Measurements from ENCODE around the gene GINS2.
A peak's percentile ranks its signal among the peaks of the same experiment; 100 is the strongest.

GINS2 gene

DNA sequence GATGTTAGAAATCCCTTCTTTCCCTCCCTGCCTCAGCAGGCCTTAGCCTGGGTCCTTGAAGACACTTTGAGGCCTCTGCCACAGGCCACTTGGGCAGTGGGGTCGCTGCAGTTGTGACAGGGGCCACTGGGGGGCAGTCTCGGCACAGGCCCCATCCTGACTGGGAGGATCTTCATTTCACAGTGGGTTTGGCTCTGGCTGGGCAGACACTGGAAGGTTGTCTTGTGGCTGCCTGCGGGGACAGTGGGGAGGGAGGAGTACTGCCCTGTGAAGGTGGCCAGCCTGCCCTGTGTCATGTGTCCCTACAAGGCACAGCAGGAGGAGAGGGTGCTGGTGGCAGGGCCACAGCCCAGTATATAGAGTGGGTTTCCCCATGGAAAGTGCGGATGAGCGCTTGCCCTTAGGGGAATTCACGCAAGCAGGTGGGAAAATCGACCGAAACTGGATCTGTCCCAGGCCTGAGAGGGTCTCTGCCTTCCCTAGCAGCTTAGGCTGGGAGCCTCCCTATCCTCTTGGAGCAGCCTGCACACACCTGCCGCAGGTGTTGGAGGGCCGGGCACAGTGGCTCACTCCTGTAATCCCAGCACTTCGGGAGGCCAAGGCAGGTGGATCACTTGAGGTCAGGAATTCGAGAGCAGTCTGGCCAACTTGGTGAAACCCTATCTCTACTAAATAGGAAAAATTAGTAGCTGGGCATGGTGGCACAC, 28.8 kb downstream of the GINS2 start:
- peak; percentile 81 for DNase-seq
- in situ Hi-C loops (cut with MboI; ENCODE audit: low pct_unique_long_range_greater_than_20kb, low sequenced_read_pairs): loop anchor here (25.0 kb wide), 1 partner anchor 327 kb away; no protein-coding TSS in a partner anchor

DNA sequence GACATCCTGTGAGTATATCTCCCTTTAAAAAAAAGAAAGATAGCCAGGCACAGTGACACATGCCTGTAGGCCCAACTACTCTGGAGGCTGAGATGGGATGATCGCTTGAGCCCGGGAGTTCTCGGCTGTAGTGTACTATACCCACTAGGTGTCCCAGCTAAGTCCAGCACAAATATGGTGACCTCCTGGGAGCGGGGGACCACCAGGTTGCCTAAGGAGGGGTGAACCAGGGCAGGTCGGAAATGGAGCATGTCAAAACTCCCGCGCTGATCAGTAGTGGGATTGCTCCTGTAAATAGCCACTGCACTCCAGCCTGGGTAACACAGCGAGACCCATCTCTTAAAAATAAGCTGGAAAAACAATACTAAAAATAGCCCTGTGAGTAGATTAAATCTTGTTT, 29.4 kb downstream of the GINS2 start:
- no peak for DNase-seq
- in situ Hi-C loops (cut with MboI; ENCODE audit: low pct_unique_long_range_greater_than_20kb, low sequenced_read_pairs): loop anchor here (25.0 kb wide), 1 partner anchor 328 kb away; no protein-coding TSS in a partner anchor

- in situ Hi-C loops (cut with MboI; ENCODE audit: low pct_unique_long_range_greater_than_20kb, low sequenced_read_pairs): loop anchor here (25.0 kb wide), 1 partner anchor 329 kb away; no protein-coding TSS in a partner anchor
- no peak for DNase-seq
Measured at GRCh38 chr16:85658504-85659326, 30.0 kb downstream of the GINS2 start.

DNA sequence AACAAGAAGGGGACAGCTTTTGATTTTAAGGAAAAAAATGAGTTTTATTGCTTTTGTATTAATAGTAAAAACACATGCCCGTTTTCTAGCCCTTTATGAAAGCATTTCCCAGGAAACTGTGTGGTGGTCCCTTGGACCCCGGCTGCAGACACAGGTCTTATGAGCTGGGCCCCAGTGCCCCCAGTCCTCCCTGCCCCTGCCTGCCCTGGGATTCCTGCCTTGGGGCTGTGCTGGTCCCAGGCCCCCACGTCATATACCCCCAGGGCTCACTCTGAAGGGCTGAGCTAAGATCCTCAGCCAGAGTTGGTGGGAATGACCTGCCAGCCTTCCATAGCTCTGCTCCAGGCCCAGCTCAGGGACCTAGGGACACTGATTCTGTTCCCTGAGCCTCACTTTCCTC, 30.8 kb downstream of the GINS2 start:
- in situ Hi-C loops (cut with MboI; ENCODE audit: low pct_unique_long_range_greater_than_20kb, low sequenced_read_pairs): loop anchor here (25.0 kb wide), 1 partner anchor 329 kb away; no protein-coding TSS in a partner anchor
- DNase-seq: no peak

GRCh38 chr16:85657267-85657650, 31.5 kb downstream of the GINS2 start:
- in situ Hi-C loops (cut with MboI; ENCODE audit: low pct_unique_long_range_greater_than_20kb, low sequenced_read_pairs): loop anchor here (25.0 kb wide), 1 partner anchor 330 kb away; no protein-coding TSS in a partner anchor

DNA sequence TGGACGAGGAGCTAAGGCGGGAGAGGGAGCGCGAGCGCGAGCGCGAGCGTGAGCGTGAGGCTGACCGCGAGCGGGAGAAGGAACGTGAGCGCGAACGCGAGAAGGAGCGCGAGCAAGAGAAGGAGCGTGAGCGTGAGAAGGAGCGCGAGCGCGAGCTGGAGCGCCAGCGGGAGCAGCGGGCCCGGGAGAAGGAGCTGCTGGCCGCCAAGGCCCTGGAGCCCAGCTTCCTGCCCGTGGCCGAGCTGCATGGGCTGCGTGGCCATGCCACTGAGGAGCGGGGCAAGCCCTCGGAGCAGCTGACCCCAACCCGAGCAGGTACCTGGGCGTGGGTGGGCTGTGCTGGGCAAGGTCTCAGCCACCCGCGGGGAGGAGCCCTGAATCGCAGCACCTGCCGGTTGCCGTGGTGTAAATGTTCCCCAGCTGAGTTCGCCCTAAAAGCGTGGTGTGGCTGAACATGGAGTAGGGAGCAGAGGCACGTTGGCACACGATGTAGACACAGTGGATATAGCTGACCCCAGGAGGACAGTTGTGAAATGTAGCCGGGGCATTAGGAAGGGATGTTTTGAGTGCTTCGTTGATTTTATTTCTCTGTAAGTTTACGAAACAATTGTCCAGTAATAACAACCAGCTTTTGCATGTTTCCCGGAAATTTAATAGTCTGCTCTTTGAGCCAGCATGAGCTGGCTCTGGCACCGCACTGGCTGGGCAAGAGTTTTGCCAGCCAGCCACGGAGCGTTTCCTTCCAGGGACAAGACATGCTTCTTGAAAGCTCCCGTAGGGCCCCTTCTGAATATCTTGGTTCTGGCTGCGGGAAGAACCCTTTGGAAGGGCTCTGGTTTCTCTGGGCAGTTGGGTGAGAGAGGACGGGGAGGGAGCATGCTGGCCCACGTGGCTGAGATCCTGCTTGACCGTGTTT, 32.1 kb downstream of the GINS2 start:
- no peak for DNase-seq
- in situ Hi-C loops (cut with MboI; ENCODE audit: low pct_unique_long_range_greater_than_20kb, low sequenced_read_pairs): loop anchor here (25.0 kb wide), 1 partner anchor 331 kb away; no protein-coding TSS in a partner anchor

More at GRCh38 chr16:85657267-85657650, 31.5 kb downstream of the GINS2 start:
- DNase-seq: no peak

GRCh38 chr16:85655216-85656129, 33.3 kb downstream of the GINS2 start:
- in situ Hi-C loops (cut with MboI; ENCODE audit: low pct_unique_long_range_greater_than_20kb, low sequenced_read_pairs): loop anchor here (25.0 kb wide), 1 partner anchor 332 kb away; no protein-coding TSS in a partner anchor
- no peak for DNase-seq

DNA sequence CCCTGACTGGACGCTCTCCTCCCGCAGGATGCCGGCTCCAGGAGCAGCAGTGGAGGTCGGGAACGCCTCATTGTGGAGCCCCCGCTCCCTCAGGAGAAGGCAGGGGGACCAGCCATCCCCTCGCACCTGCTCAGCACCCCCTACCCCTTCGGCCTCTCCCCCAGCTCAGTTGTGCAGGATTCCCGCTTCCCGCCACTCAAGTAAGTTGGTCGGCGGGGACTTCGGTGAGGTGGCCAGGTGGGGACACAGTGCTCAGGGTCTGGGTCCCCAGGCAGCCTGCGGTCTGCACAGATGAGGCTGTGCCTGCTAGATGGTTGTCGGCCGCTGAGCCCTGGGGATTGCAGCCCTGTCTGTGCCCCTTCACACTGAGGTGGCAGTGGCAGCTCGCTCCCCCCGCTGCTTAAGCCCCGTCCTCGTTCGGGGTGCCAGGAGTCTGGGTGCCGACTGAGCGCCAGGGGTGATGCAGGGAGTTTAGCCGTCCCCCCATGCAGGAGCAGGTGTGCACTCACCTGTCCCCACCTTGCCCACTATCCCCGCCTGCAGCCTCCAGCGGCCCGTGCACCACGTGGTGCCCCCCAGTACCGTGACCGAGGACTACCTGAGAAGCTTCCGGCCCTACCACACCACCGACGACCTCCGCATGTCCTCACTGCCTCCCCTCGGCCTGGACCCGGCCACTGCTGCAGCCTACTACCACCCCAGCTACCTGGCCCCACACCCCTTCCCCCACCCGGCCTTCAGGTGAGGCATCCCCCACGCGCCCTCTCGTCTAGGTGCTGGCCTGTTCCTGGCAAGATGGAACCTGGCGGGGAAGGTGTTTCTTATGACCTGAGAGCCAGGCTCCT, 34.3 kb downstream of the GINS2 start:
- DNase-seq: no peak
- in situ Hi-C loops (cut with MboI; ENCODE audit: low pct_unique_long_range_greater_than_20kb, low sequenced_read_pairs): loop anchor here (25.0 kb wide), 1 partner anchor 333 kb away; no protein-coding TSS in a partner anchor

- in situ Hi-C loops (cut with MboI; ENCODE audit: low pct_unique_long_range_greater_than_20kb, low sequenced_read_pairs): loop anchor here (25.0 kb wide), 1 partner anchor 334 kb away; no protein-coding TSS in a partner anchor
- DNase-seq: no peak
Measured at GRCh38 chr16:85653290-85653891, 35.4 kb downstream of the GINS2 start.

DNA sequence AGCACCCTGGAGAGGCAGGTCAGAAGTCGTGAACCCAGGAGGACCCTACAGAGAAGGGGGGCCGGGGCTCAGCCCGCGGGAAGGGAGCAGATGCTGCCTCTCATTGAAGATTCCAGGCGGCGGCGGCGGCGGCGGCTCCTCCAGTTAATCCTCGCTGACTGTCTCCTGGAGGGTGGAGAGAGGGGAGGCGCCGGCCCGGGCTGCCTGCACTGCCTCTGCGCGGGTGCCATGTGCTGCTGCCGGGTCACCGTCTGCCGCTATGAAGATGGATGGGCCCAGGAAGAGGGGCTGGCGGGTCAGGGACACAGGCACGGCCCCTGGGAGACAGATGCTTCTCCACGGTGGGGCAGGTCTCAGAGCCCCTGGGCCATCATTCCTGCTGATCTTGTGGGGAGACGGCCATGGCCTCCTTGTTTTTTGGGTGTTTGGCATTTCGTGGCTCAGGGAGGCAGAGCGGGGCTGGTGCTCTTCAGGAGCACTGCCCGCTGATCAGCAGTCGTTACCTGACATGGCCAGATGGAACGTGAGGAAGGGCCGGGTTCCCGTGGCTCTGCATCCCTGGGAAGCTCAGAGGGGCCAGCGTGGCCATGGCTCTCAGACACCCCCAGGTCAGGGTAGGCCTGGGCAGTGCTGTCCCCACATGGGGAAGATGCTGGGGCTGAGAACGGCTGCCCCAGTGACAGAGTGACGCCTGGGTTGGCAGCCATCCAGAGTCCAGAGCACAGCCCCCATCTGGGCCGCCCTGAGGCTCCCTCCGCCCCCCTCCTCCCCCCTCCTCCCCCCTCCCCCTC, 36.1 kb downstream of the GINS2 start:
- in situ Hi-C loops (cut with MboI; ENCODE audit: low pct_unique_long_range_greater_than_20kb, low sequenced_read_pairs): loop anchor here (25.0 kb wide), 1 partner anchor 335 kb away; no protein-coding TSS in a partner anchor
- DNase-seq: peak; percentile 13

GRCh38 chr16:85651629-85652430, 36.9 kb downstream of the GINS2 start:
- in situ Hi-C loops (cut with MboI; ENCODE audit: low pct_unique_long_range_greater_than_20kb, low sequenced_read_pairs): loop anchor here (25.0 kb wide), 1 partner anchor 335 kb away; no protein-coding TSS in a partner anchor
- no peak for DNase-seq

- no peak for DNase-seq
- in situ Hi-C loops (cut with MboI; ENCODE audit: low pct_unique_long_range_greater_than_20kb, low sequenced_read_pairs): loop anchor here (25.0 kb wide), 1 partner anchor 336 kb away; no protein-coding TSS in a partner anchor
Measured at GRCh38 chr16:85650844-85651628, 37.7 kb downstream of the GINS2 start.

- in situ Hi-C loops (cut with MboI; ENCODE audit: low pct_unique_long_range_greater_than_20kb, low sequenced_read_pairs): loop anchor here (25.0 kb wide), 1 partner anchor 337 kb away; no protein-coding TSS in a partner anchor
Measured at GRCh38 chr16:85650135-85650843, 38.5 kb downstream of the GINS2 start.

More at GRCh38 chr16:85650135-85650843, 38.5 kb downstream of the GINS2 start:
- DNase-seq: no peak
